Measurements from ENCODE around the gene MXD4. TPM values are rescaled to one million over a fixed set of nuclear protein-coding genes. Genes with fewer than 3 reads are reported as not detected.
"Not testable (repeated sequence)": the region's sequence is repeated elsewhere in the genome, so short reads cannot be mapped to it uniquely, and the experiment has no call there.

The MXD4 gene
- total RNA-seq, 1 donor from 2014 or later: 74.9 TPM

GRCh38 chr4:2222838-2223237 is 39.1 kb downstream of the MXD4 start:
- Mint-ChIP-seq H3K4me3 (ENCODE audit: unreplicated experiment) (no peak overlapping the region), H3K36me3 (ENCODE audit: unreplicated experiment) (peaks cover 1% of the 10 kb centered on the region), H3K4me1 (ENCODE audit: unreplicated experiment) (peaks cover 4% of the 10 kb centered on the region), H3K27ac (ENCODE audit: unreplicated experiment) (no peak overlapping the region), H3K27me3 (ENCODE audit: unreplicated experiment) (no peaks in the 10 kb centered on the region), H3K9me3 (ENCODE audit: unreplicated experiment) (no peaks in the 10 kb centered on the region)
- TF ChIP-seq CTCF (IDR thresholded peaks at IDR 0.05): no peak
- DNase-seq (ENCODE audit: extremely low spot score, unreplicated experiment): no peak

GRCh38 chr4:2221378-2221777 is 40.5 kb downstream of the MXD4 start:
- not testable (repeated sequence) for DNase-seq (ENCODE audit: extremely low spot score, unreplicated experiment); H3K4me3 Mint-ChIP-seq (ENCODE audit: unreplicated experiment); H3K27ac Mint-ChIP-seq (ENCODE audit: unreplicated experiment); H3K9me3 Mint-ChIP-seq (ENCODE audit: unreplicated experiment); H3K4me1 Mint-ChIP-seq (ENCODE audit: unreplicated experiment); H3K36me3 Mint-ChIP-seq (ENCODE audit: unreplicated experiment); H3K27me3 Mint-ChIP-seq (ENCODE audit: unreplicated experiment)

- peak; percentile 90 for DNase-seq (ENCODE audit: extremely low spot score, unreplicated experiment)
- Mint-ChIP-seq H3K36me3 (ENCODE audit: unreplicated experiment) (peaks cover 1% of the 10 kb centered on the region), H3K27ac (ENCODE audit: unreplicated experiment) (no peak overlapping the region), H3K9me3 (ENCODE audit: unreplicated experiment) (no peaks in the 10 kb centered on the region), H3K4me1 (ENCODE audit: unreplicated experiment) (peaks cover 4% of the 10 kb centered on the region), H3K4me3 (ENCODE audit: unreplicated experiment) (no peak overlapping the region), H3K27me3 (ENCODE audit: unreplicated experiment) (no peaks in the 10 kb centered on the region)
- peak; percentile 88 for TF ChIP-seq CTCF (IDR thresholded peaks at IDR 0.05)
Observed at GRCh38 chr4:2220016-2220630, 41.8 kb downstream of the MXD4 start.

- peaks cover 4% of the 10 kb centered on the region for H3K4me1 Mint-ChIP-seq (ENCODE audit: unreplicated experiment)
- peaks cover 1% of the 10 kb centered on the region for H3K36me3 Mint-ChIP-seq (ENCODE audit: unreplicated experiment)
- no peak overlapping the region for H3K4me3 Mint-ChIP-seq (ENCODE audit: unreplicated experiment)
- no peak for TF ChIP-seq CTCF (IDR thresholded peaks at IDR 0.05)
- H3K9me3 Mint-ChIP-seq (ENCODE audit: unreplicated experiment): no peaks in the 10 kb centered on the region
- no peaks in the 10 kb centered on the region for H3K27me3 Mint-ChIP-seq (ENCODE audit: unreplicated experiment)
- DNase-seq (ENCODE audit: extremely low spot score, unreplicated experiment): no peak
- no peak overlapping the region for H3K27ac Mint-ChIP-seq (ENCODE audit: unreplicated experiment)
Observed at GRCh38 chr4:2219233-2219760, 42.6 kb downstream of the MXD4 start.

- Mint-ChIP-seq H3K36me3 (ENCODE audit: unreplicated experiment) (peaks cover 1% of the 10 kb centered on the region), H3K27ac (ENCODE audit: unreplicated experiment) (no peak overlapping the region), H3K27me3 (ENCODE audit: unreplicated experiment) (no peaks in the 10 kb centered on the region), H3K9me3 (ENCODE audit: unreplicated experiment) (no peaks in the 10 kb centered on the region), H3K4me1 (ENCODE audit: unreplicated experiment) (peaks cover 4% of the 10 kb centered on the region), H3K4me3 (ENCODE audit: unreplicated experiment) (no peak overlapping the region)
- TF ChIP-seq CTCF (IDR thresholded peaks at IDR 0.05): no peak
- no peak for DNase-seq (ENCODE audit: extremely low spot score, unreplicated experiment)
Observed at GRCh38 chr4:2218436-2218835, 43.5 kb downstream of the MXD4 start.
